WTC11 (cell line): ENCODE results near the gene EIF3I.

ENCODE experiments used
- CDX4 ChIP-seq: fragments of 250-450 bp; sonication (Bioruptor Pico); IDR thresholded peaks from 2 replicates; pipeline ENCODE4 v1.9.0; 2021; ENCODE audit warnings: moderate library complexity, mild to moderate bottlenecking, inconsistent platforms, borderline replicate concordance
- CTCF ChIP-seq: fragments of 200-600 bp; IDR thresholded peaks from 2 replicates; pipeline ENCODE4 v1.8.0; 2022; ENCODE audit warnings: antibody characterized with exemption
- ESRRA ChIP-seq: sonication (generic); formaldehyde crosslinking; IDR thresholded peaks from 2 replicates; pipeline ENCODE4 v1.8.1; 2022; ENCODE audit warnings: mild to moderate bottlenecking, missing genetic modification reagents, borderline replicate concordance
- MAX ChIP-seq: sonication (generic); formaldehyde crosslinking; IDR thresholded peaks from 2 replicates; pipeline ENCODE4 v1.8.0; 2022; ENCODE audit warnings: mild to moderate bottlenecking, missing genetic modification reagents
- MYBL2 ChIP-seq: sonication (generic); formaldehyde crosslinking; IDR thresholded peaks from 2 replicates; pipeline ENCODE4 v1.8.1; 2023; ENCODE audit warnings: mild to moderate bottlenecking, moderate library complexity, missing genetic modification reagents
- NR2C2 ChIP-seq: sonication (generic); formaldehyde crosslinking; IDR thresholded peaks from 2 replicates; pipeline ENCODE4 v1.8.0; 2022; ENCODE audit warnings: mild to moderate bottlenecking, missing genetic modification reagents
- OVOL2 ChIP-seq: fragments of 250-450 bp; sonication (Bioruptor Pico); IDR thresholded peaks from 2 replicates; pipeline ENCODE4 v1.9.0; 2021; ENCODE audit warnings: mild to moderate bottlenecking, borderline replicate concordance
- SP1 ChIP-seq: sonication (generic); formaldehyde crosslinking; conservative IDR thresholded peaks from 2 replicates; pipeline ENCODE4 v1.8.1; 2022; ENCODE audit warnings: missing genetic modification reagents
- TCF7 ChIP-seq: sonication (generic); formaldehyde crosslinking; IDR thresholded peaks from 2 replicates; pipeline ENCODE4 v1.8.0; 2022; ENCODE audit warnings: mild to moderate bottlenecking, low read depth, missing genetic modification reagents, moderate library complexity
- TEAD1 ChIP-seq: sonication (generic); formaldehyde crosslinking; IDR thresholded peaks from 2 replicates; pipeline ENCODE4 v1.8.0; 2022; ENCODE audit warnings: mild to moderate bottlenecking, missing genetic modification reagents
- ZNF121 ChIP-seq: sonication (generic); formaldehyde crosslinking; IDR thresholded peaks from 2 replicates; pipeline ENCODE4 v1.8.0; 2023; ENCODE audit warnings: missing genetic modification reagents
- ZNF138 ChIP-seq: sonication (generic); formaldehyde crosslinking; conservative IDR thresholded peaks from 2 replicates; pipeline ENCODE4 v1.8.1; 2022; ENCODE audit warnings: mild to moderate bottlenecking, moderate library complexity, missing genetic modification reagents
- ZNF512 ChIP-seq: sonication (generic); formaldehyde crosslinking; IDR thresholded peaks from 2 replicates; pipeline ENCODE4 v1.8.1; 2022; ENCODE audit warnings: missing genetic modification reagents, borderline replicate concordance
- ZNF532 ChIP-seq: fragments of 250-450 bp; sonication (Bioruptor Pico); IDR thresholded peaks from 2 replicates; pipeline ENCODE4 v1.9.0; 2021; ENCODE audit warnings: mild to moderate bottlenecking, borderline replicate concordance

GRCh38 chr1:32239337-32239736, 17.1 kb downstream of the EIF3I start:
- TF ChIP-seq TCF7 (CRISPR knock-in tag): no peak
- no peak for TF ChIP-seq CTCF
- no peak for TF ChIP-seq ZNF532 (CRISPR knock-in tag)
- no peak for TF ChIP-seq ZNF138 (CRISPR knock-in tag)
- no peak for TF ChIP-seq CDX4 (CRISPR knock-in tag)
- no peak for TF ChIP-seq MYBL2 (CRISPR knock-in tag)
- no peak for TF ChIP-seq TEAD1
- TF ChIP-seq NR2C2 (CRISPR knock-in tag): no peak
- TF ChIP-seq ESRRA (CRISPR knock-in tag): no peak
- TF ChIP-seq ZNF512 (CRISPR knock-in tag): no peak
- no peak for TF ChIP-seq MAX (CRISPR knock-in tag)
- no peak for TF ChIP-seq OVOL2
- no peak for TF ChIP-seq ZNF121 (CRISPR knock-in tag)
- no peak for TF ChIP-seq SP1 (CRISPR knock-in tag)
